ENCODE measurements around the gene RAB27A. TPM values are rescaled to one million over a fixed set of nuclear protein-coding genes. Genes with fewer than 3 reads are reported as not detected.

The RAB27A gene
- total and polyA plus RNA-seq, 2 of the 8 experiments (the other 6 are each of a cell fraction or from before 2014, with no cell fraction given) = 2.3 to 6.5 TPM

DNA sequence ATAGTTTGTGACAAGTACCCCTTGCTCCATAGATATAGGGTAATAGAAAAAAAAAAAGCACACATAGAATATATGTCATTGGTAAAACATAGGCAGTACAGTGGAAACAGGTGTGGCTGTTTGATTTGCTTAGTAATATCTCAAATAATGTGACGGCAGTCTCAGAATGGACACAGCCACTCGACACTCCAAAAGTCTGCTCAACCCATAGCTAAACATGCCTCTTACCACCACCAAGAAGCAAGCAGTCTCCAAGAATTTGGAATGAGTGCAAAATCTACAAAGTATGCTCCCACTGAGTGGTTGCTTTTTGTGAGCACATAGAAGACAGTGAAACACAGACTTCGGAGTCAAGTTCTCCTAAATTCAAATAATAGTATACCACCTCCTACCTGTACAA is 43.0 kb downstream of the RAB27A start:
- Histone ChIP-seq H3K4ac (replicated peaks; ENCODE audit: insufficient read length, low read depth, low read length) (no peak overlapping the region), H3K27me3 (replicated peaks in 1 of 4; ENCODE audit: control insufficient read depth in 3 of 4, extremely low read depth in 1 of 4, insufficient read depth in 3 of 4, low read length in 3 of 4) (no peaks in the 10 kb centered on the region), H3K4me3 (ENCODE audit: extremely low read depth in 1 of 4, insufficient read depth in 2 of 4, low read depth in 3 of 4, low read length in 4 of 4) (no peak overlapping the region), H4K8ac (ENCODE audit: extremely low read depth, insufficient read depth, low read length) (no peak overlapping the region), H3K56ac (replicated peaks; ENCODE audit: insufficient read length, low read depth, low read length) (no peak overlapping the region), H3K4me1 (replicated peaks in 1 of 4; ENCODE audit: control insufficient read depth in 3 of 4, insufficient read depth in 4 of 4, low read length in 3 of 4) (no peaks in the 10 kb centered on the region), H3K9me3 (ENCODE audit: insufficient read depth in 2 of 2, low read depth in 1 of 2, low read length in 1 of 2) (no peaks in the 10 kb centered on the region), H3K27ac (ENCODE audit: low read depth, low read length) (no peak overlapping the region), H3K23me2 (ENCODE audit: low read depth, low read length) (no peaks in the 10 kb centered on the region), H3K18ac (ENCODE audit: extremely low read depth, low read length) (no peak overlapping the region), H2AK5ac (ENCODE audit: low read depth, low read length) (no peak overlapping the region), H2BK20ac (ENCODE audit: low read length) (no peak overlapping the region), H3K79me2 (ENCODE audit: control insufficient read depth in 1 of 2, insufficient read depth in 2 of 2, low read length in 2 of 2) (no peaks in the 10 kb centered on the region), H4K20me1 (replicated peaks in 1 of 2; ENCODE audit: control insufficient read depth in 1 of 2, insufficient read depth in 2 of 2, low read length in 2 of 2) (no peaks in the 10 kb centered on the region), H2BK15ac (ENCODE audit: low read length) (no peak overlapping the region), H3K4me2 (ENCODE audit: insufficient read depth in 1 of 2, low read depth in 2 of 2, low read length in 2 of 2) (no peak overlapping the region), H3K14ac (ENCODE audit: insufficient read length) (no peak overlapping the region), H2BK120ac (replicated peaks; ENCODE audit: low read depth, low read length) (no peak overlapping the region), H3K23ac (ENCODE audit: insufficient read length) (no peak overlapping the region), H4K91ac (replicated peaks; ENCODE audit: insufficient read length, low read length) (no peak overlapping the region), H2BK12ac (ENCODE audit: low read depth, low read length) (no peak overlapping the region), H3K9ac (replicated peaks in 1 of 4; ENCODE audit: extremely low read depth in 1 of 4, low read depth in 3 of 4, low read length in 3 of 4) (no peak overlapping the region), H2AFZ (ENCODE audit: low read length) (no peak overlapping the region), H3K36me3 (ENCODE audit: control insufficient read depth in 2 of 4, insufficient read depth in 4 of 4, low read length in 3 of 4) (no peaks in the 10 kb centered on the region), H3K79me1 (ENCODE audit: low read depth, low read length) (no peaks in the 10 kb centered on the region), H4K5ac (ENCODE audit: insufficient read length, low read depth, low read length) (no peak overlapping the region), H2BK5ac (ENCODE audit: low read depth, low read length) (no peak overlapping the region)
- DNase-seq (ENCODE audit: low read depth in 1 of 2, low spot score in 2 of 2) (no peak), FAIRE-seq (no peak)
- WGBS, 2 experiments (ENCODE audit: extremely low coverage in 1 of 2, insufficient coverage in 1 of 2, insufficient read length in 1 of 2, insufficient replicate concordance in 2 of 2, low coverage in 1 of 2, low lambda C conversion rate in 2 of 2, missing lambda C conversion rate in 1 of 2) = 88% methylated on average over 3 of the region's 3 CpGs; no CpG with 5 or more reads in 1 of the 2 experiments
- CTCF ChIA-PET (ENCODE audit: partially characterized antibody) = interaction anchor here (0.8 to 0.9 kb wide), 2 partner anchors 29 to 193 kb away, joined by 4 read pairs; no protein-coding TSS in a partner anchor
- TF ChIP-seq JUN (IDR thresholded peaks at IDR 0.05; ENCODE audit: low read depth, low read length) = no peak
- POLR2A ChIA-PET (ENCODE audit: partially characterized antibody) = no interaction called here
